H1 (cell line): ENCODE results near the gene ZFAND3. TPM values are rescaled to one million over a fixed set of nuclear protein-coding genes. Genes with fewer than 3 reads are reported as not detected.

Experiments
- CBX5 ChIP-seq: fragments of 300-800, 300-1000 bp; sonication (generic); IDR thresholded peaks from 2 replicates; pipeline ENCODE4 v1.7.1; 2016; ENCODE audit warnings: antibody characterized with exemption, low read length, low read depth
- JUN ChIP-seq: IDR thresholded peaks from 2 replicates; pipeline ENCODE4 v1.6.1; 2011; ENCODE audit warnings: low read depth, mild to moderate bottlenecking, improper control_type of control experiment, low read length
- SP2 ChIP-seq: IDR thresholded peaks from 2 replicates; pipeline ENCODE4 v1.6.1; 2012; ENCODE audit warnings: mild to moderate bottlenecking, low read length, inconsistent platforms
- YY1 ChIP-seq: IDR thresholded peaks from 2 replicates; pipeline ENCODE4 v1.6.1; 2011; ENCODE audit warnings: low read depth, mild to moderate bottlenecking, low read length
- polyA plus RNA-seq, 7 experiments: library from polyadenylated mRNA; depleted of rRNA in 3 of 7; stranded (reverse) in 5 of 7; unstranded in 2 of 7; fragments of >200 nt in 5 of 7; fragments of 200-250 nt in 2 of 7; gene quantifications; 1 replicate in 5 of 7; 2 replicates in 1 of 7; 4 replicates in 1 of 7; pipeline versions ENCODE4 v1.2.1 to v1.2.3, GENCODE V29; 2011 to 2013; ENCODE audit warnings: missing spikeins in 2 of 7, mixed read lengths in 2 of 7
- total RNA-seq: library from RNA; stranded (reverse); fragmentation: NEBNext Ultra II Directional; extraction: Animal tissue kit (Norgen Biotek cat#: 25700); gene quantifications from 2 replicates; pipeline ENCODE4 v1.2.1, GENCODE V29; 2021

The ZFAND3 gene
- total and polyA plus RNA-seq, 2 of the 8 experiments (the other 6 are each of a cell fraction or from before 2014, with no cell fraction given) = 13.0 to 51.3 TPM

DNA sequence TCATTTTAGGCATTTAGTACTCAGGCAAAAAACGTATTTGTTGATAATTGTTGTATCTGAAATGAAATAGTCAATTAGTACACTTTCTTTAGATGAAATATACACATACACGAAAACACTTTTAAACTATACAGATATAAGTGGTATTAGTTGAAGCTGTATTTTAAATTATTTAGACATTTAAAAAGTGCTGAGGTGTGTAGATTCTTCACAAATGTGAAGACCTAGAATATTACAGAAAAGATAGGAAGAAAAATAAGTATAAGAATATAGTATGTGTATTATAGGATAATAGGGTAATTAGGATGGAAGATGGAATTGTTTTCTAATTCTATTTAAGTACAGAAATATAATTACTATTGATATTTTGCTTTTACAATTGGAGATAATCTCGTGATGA, 4.6 kb downstream of the ZFAND3 start (continued):
- TF ChIP-seq SP2 = no peak
- no peak for TF ChIP-seq CBX5
- no peak for TF ChIP-seq YY1
- TF ChIP-seq JUN = no peak
